ENCODE data around the gene KBTBD12.
"Not testable (repeated sequence)": the region's sequence is repeated elsewhere in the genome, so short reads cannot be mapped to it uniquely, and the experiment has no call there.

KBTBD12 gene, protein sequence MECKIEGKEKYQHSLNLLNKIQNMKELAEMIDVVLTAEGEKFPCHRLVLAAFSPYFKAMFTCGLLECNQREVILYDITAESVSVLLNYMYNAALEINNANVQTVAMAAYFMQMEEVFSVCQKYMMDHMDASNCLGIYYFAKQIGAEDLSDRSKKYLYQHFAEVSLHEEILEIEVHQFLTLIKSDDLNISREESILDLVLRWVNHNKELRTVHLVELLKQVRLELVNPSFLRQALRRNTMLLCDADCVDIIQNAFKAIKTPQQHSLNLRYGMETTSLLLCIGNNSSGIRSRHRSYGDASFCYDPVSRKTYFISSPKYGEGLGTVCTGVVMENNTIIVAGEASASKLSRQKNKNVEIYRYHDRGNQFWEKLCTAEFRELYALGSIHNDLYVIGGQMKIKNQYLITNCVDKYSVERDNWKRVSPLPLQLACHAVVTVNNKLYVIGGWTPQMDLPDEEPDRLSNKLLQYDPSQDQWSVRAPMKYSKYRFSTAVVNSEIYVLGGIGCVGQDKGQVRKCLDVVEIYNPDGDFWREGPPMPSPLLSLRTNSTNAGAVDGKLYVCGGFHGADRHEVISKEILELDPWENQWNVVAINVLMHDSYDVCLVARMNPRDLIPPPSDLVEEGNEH

DNA sequence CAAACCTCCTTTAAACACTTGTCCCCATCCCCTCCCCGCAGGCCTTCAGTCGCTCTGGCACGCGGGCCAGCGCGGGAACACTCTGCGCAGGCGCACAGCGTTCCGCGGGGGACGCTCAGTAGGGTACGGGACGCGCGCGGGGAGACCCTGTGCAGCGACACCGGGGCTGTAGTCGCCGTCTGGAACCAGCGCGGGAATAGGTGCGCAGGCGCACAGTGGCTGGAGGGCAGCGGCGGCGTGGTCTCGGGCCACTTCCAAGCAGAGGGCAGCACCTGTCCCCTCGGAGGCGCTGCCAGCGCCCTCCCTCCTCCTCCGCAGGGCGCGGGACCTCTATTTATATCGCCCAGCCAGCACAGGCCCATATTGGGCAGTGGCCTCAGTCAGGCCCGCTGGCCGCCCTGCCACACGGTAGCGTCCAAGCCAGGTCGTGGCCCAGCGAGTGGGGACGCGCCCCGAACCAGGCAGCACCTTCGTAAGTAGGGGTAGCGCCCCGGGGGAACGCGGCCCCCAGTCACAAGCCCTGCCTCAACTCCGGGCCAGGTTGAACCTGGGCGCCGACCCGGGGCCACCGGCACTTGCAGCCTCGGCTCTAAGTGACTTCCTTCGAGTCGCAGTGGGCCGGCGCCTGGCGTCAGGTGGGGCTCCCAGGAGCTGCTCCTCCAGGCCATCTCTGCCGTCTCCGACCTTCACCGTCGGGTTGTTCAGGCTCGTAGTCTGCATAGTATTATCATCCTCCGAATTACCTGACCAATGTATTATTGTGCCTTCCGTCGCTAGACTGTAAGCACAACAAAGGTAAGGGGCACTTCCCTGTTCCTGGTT is at the start of gene KBTBD12:
Gene KBTBD12, plus strand, starts transcription at position 118 of the 822 bp plus-strand sequence. CDS start 7,830 bp downstream, outside the sequence.
- DNase-seq (ENCODE audit: low read depth): no peak

DNA sequence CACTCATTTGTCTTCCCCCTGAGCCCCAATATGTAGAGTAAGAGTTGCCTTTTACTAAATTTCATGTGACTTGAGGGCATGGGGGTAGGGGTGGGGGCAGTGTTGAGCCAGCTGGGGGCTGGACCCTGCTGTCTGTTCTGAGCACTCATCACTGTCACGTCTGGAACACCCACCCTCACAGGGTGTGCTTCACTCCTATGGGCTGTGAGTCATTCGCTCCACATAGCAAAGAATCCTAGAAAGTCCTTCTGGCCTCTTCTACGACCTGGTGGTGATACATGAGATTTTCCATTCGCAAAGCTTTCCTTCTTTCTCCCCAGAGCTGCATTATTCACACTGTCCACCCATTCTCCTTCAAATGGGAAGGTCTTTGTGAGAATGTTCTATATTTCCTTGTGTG is 49.1 kb upstream of the KBTBD12 start:
- no peak for DNase-seq (ENCODE audit: low read depth)

DNA sequence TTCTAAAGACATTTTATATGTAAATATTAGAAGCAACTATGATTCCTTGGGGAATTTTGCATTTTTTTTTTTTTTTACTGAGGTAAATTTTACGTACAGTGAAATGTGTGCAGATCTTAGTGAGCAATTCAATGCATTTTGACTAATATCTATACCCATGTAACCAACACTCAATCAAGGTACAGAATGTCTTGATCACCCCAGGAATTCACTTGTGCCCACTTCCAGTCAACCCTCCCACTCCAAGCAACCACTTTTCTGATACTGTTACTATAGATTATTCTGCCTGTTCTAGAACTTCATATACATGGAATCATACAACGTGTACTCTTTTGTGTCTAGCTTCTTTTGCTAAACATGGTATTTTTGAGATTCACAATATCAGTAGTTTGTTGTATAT is 47.6 kb upstream of the KBTBD12 start:
- no peak for DNase-seq (ENCODE audit: low read depth)

DNA sequence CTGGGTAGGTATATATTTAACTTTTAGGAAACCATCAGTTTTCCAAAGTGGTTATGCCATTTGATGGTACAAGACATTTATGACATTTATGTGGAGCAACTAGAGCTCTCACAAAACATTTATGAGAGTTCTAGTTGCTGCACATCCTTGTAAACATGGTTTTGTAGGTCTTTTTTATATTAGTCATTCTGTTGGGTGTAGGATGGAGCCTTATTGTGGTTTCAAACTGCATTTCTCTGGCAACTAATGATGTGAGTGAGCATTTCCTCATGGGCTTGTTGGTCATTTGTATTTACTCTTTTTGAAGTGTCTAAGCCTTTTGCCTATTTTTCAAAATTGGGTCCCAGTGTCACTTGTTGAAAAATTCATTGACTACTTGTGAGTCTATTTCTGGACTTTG is 47.0 kb upstream of the KBTBD12 start:
- no peak for DNase-seq (ENCODE audit: low read depth)

DNA sequence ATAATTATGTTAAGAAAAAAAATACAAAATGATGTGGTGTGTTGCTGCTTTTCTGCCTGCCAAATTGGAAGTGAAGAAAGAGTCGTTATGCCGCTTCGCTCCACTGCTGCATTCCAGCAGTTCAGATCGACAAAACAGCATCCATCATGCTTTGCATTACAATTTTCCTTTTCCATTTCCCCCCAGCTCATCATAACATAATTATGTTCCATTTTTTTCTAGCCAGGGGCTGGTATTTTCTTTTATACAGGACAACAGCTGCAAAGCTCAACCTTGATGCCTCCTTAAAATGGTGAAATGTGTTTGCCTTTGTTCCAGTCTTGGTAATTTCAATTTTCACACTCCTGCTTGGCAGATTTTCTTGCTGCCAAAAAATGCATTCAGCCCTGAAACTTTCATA is 44.9 kb upstream of the KBTBD12 start:
- no peak for DNase-seq (ENCODE audit: low read depth)

DNA sequence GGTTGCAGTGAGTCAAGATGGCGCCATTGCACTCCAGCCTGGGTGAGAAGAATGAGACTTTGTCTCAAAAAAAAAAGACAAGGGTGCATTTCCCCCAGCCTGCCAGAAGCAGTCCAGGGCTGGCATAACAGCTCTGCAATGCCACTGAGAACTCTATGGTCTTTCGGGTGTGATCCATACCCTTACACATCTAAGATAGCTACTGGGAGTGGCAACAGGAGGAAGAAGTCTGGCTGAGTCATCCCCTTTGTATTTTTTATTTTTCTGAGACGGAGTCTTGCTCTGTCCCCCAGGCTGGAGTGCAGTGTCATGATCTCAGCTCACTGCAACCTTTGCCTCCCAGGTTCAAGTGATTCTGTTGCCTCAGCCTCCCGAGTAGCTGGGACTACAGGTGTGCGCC is 40.9 kb upstream of the KBTBD12 start:
- DNase-seq (ENCODE audit: low read depth): not testable (repeated sequence)

DNA sequence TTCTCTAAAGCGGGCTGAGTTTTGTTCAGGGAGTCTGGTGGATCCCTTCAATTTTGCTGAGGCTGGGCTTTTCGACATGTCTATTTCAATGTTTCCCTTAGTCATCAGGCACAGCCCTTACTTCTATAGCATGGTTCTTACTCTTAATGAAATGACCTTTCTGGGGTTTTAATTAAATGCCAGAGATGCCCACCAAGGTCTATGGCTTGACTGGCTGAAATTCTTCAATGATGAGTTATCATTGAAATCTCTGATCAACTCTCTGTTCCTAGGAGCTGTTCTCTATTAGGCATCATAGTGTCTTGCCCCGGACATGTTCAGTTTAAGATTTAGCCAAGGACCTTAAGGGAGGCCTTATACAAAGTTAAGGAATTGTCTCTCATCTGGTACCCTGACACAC is 33.4 kb upstream of the KBTBD12 start:
- no peak for DNase-seq (ENCODE audit: low read depth)

DNA sequence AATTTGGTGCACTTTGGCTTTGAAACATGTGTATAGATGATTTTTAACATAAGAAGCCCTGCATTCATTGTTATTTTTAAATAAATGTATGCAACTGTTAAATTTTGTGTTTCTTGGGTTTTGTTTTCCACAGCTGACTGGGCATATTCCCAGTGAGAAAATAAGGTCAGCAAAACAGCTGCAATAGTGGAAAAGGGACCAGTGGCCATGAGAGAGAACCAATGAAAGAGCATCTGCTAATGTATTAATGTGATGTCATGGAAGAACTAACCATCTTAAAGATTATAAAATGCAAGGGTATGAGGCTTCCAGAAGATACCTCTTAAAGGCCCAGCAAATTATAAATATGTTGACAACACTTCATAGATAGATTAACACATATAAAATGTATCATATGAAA is 31.0 kb upstream of the KBTBD12 start:
- DNase-seq (ENCODE audit: low read depth): no peak

DNA sequence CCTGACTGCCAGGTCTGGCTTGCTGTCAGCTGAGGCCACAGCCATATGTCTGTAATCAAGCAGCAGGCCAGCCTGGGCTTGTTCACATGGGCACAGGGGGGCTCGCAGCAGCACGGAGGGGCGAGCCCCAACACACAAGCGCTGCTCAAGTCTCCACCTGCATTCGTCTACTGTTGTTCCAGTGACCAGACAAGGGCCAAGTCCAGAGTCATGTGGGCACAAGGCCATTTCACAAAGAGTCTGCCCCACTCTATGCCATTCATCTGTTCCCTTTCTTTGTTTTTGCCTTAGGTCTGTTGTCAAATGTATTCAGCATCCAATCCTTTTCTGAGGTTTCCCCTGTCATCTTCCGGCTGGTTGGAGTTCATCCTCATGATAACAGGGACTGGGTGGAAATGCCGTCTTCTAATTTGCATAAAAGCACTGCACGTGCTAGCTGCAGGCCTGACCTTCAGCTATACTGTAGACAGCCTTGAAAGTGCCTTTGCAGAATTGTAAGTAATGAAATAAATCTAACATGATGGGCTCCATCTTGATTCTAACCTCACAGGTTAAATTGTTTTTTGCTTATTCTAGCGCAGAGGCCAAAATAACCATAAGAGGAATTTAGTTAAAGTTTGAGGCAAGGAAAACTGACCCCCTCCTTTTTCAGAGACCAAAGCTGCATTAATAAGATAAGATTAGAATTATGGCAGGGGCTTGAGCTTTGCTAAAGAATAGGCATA is 28.6 kb upstream of the KBTBD12 start:
- DNase-seq (ENCODE audit: low read depth): no peak

DNA sequence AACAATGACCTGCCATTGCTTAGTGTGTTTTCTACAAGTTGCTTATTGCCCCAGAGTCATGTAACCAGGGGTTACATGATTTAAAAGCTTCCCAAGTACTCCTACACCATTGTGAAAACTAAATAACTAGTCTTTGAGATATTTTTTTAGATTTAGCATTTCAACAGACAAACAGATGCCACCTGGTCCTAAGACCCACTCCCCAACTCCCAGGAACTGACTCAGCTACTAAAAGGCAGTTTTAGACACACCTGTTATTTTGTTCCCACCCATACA is 28.1 kb upstream of the KBTBD12 start:
- DNase-seq (ENCODE audit: low read depth): no peak

DNA sequence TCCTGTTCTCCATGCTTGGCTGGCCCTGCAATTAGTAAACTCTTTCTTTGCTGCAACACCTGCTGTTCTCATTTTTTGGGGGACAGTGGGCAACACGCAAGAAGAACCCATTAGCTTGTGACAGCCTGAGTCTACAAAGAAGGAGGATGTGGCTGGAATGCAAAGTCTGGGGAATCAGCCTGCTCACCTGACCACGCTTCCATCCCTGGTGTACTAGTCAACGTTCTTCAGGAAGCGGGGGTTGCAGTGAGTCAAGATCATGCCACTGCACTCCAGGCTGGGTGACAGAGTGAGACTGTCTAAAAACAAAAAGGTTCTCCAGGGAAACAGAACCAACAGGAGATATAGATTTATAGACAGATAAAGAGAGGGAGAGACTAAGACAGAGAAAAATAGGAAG is 27.7 kb upstream of the KBTBD12 start:
- no peak for DNase-seq (ENCODE audit: low read depth)

DNA sequence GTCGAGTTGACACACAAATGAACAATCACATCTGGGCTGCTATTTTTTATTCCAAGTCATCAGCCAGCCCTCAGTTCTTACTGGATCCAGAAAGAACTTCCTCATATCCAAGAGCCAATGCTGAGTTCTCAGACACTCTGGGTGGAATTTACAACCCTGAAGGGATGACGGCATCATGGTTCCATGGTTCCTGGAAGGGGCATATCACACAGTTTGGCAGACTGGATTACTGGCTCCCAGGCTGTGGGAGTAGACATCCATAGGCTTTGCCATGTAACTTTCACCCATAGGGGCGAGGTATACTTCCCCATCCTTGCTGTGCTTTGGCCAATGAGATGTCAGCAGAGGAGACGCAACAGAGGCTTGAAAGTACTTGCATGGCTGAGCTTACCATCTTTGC is 26.9 kb upstream of the KBTBD12 start:
- DNase-seq (ENCODE audit: low read depth): no peak

DNA sequence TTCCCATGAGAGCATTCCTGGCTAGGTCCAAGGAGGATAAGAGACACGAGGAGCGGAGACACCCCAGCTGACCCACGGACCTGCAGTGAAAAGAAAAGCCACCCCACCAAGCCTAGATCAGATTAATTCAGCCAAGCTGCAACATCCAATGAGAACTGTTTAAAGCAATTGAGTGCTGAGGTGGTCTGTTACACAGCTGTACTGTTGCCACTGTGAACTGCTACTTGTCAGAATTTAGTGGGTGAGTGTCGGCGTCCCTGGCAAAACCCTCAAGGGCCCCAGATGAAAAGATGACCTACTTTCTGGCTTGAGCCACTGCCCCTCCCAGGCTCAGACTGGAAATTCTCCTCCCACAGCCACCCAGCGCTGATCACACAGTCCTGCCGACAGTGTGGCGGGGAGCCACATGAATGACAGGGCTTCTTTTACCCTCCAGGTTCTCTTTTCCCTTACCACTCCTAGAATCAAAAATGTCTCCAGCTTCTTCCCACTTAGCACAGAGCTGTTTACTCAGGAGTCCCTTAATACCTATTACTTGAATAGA is 26.4 kb upstream of the KBTBD12 start:
- no peak for DNase-seq (ENCODE audit: low read depth)

DNA sequence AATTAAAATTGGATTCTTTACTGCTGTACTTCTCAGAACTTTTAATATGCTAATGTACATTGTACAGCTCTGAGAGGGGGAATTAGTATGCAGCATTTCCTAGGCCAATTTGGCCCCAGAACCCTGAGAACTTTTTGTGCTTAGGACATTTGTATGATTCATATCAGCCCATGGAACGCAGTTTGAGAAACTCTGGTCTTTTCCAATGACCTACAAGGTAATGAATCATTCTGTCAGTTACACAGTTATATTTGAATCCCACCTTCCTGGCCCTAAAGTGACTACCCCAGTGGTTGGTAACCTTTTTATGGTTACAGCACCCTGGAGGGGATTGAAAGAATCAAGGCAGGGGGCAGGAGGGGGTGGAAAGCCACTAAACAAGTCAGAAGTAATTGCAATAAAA is 25.6 kb upstream of the KBTBD12 start:
- no peak for DNase-seq (ENCODE audit: low read depth)

DNA sequence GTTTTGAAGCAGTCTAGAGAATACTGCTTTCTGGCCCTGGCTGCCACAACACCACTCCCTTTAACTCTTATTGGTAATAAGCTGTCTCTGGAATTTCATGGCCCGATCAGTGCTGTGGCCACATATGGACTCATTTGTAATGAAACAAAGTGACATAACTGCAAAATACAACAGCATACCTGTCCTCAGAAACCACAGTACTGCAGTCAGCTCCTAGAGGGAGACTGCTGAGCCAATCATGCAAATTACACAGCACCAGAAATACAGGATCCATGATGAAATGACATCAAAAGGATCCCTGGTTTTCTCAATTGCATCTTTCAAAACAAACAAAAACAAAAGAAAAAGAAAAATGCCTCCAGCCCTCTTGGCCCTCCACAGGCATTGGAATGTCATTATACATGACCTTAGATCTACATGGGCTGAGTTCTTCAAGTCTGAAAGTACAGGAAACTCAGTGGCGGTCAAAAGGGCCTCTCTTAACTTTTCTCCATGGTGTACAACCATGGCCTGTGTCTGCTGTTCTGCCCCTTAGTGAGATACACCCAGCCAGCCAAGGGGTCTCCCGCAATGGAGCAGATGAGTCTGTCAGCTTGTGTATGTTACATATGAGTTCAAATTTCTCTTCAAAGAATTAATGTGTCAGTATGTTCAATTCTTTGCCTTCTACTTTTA is 24.9 kb upstream of the KBTBD12 start:
- no peak for DNase-seq (ENCODE audit: low read depth)

DNA sequence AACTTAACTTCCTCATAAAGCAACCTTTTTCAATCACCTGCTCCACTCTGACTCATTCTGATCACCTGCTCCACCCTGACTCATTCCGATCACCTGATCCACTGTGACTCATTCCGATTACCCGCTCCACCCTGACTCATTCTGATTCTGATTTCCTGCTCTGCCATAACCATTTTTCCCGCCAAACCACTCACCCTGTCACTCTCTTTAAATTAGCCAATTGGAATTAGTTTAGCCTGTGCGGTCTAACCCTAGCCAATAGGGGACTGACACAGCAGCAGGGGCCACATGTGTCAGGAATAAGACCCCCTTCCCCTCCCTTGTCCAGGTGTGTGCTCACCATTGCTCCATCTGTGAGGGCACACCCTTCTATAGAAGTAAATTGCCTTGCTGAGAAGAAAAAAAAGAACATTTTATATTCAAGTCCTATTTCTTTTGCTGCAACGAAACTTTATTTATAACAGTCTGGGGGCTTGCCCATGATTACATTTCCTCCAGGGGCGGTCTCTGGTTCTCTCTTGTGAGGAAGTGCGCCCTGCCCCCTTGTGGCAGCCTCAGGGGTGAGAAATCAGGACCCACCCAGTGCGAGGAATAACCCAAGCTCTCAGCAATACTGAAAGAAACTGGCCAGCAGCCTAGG is 24.3 kb upstream of the KBTBD12 start:
- DNase-seq (ENCODE audit: low read depth): peak; percentile 20

DNA sequence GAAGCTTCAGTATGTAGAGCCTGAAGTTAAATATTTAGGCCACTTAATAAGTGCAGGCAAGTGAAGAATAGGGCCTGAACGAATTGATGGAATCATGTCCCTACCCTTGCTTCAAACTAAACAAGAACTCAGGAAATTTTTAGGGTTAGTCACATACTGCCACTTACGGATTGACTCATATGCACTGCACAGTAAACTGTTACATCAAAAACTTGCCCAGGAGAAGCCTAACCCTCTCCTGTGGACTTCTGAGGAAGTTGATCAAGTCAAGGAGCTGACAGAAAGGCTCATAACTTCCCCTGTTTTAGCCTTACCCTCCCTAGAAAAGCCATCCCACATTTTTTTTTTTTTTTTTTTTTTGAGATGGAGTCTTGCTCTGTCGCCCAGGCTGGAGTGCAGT is 20.6 kb upstream of the KBTBD12 start:
- DNase-seq (ENCODE audit: low read depth): no peak

DNA sequence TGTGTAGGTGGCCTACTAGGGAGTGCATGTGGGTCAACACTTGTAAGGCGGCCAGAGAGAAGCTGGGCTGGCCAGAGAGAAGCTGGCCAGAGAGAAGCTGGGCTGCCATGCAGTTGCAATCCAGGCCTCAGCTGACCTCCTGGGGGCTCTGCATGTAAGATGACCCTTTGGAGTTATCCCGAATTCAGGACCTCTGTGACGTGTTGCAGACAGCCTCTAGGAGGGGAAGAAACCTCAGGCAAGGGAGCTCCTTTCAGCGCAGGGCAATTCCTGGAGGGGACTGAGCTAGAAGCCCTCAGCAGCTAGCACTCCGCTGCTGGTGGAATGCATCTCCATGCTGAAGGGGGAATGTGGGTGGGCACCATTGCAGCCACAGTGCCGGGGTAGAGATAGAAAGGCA is 15.8 kb upstream of the KBTBD12 start:
- DNase-seq (ENCODE audit: low read depth): no peak

DNA sequence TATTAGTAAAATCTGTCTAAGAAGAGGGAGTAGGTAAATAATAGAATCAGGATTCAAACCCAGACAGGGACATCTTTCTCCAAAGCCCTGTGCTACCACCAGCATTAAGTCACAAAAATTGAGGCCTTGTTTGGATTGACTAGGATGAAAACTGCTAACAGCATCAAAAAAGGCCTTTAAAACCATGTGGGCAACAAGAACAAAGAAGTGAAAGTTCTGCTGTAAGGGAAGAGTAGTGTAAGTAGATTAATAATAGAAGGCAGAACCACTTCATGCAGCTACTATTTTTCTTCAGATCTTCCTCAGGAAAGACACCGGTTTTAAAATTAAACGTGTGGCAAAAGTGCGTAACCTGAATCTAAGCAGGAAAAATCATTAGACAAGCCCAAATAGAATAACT is 15.3 kb upstream of the KBTBD12 start:
- DNase-seq (ENCODE audit: low read depth): no peak

DNA sequence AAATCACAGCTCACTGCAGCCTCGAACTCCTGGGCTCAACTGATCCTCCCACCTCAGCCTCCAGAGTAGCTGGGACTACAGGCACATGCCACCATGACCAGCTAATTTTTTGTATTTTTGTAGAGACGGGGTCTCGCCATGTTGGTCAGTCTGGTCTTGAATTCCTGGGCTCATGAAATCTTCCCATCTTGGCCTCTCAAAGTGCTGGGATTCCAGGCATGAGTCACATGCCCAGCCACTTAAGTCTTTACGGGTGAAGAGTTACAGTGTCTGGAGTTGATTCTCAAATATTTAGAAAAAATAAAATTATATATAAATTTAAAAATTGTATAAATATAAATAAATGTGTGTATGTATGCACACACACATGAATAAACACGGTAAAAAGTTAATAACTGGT is 14.5 kb upstream of the KBTBD12 start:
- no peak for DNase-seq (ENCODE audit: low read depth)

DNA sequence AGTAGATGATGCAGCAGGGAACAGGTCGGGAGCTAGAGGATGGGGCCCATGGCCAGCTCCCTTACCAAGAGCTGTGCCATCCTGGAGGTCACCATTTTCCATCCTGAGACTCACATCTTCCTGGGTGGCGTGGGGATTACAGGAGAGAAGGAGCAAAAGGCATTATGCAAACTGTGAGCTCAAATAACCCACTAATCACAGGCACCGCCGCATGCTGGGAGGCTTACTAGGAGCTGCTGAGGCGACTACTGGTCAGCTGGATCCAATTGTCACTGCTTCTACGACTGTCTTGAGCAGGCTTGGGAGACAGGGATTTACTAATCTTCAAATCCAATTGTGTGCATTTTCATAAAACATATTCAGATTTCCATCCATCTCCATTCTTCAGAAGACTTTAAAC is 12.5 kb upstream of the KBTBD12 start:
- no peak for DNase-seq (ENCODE audit: low read depth)
